Mesenchymal stem cell (in vitro differentiated cells and primary cell): ENCODE measurements around the gene MED13L.

Experiments
- DNase-seq: peaks from one replicate; pipeline ENCODE4 v3.0.0-alpha.2; 2013
- H2AFZ ChIP-seq: one replicate; pipeline ENCODE4 v1.6.1; 2013; ENCODE audit warnings: low read depth, mild to moderate bottlenecking, control low read depth, inconsistent platforms, low read length, moderate library complexity
- H2AK5ac ChIP-seq: 2 replicates; pipeline ENCODE4 v1.6.1; 2013; ENCODE audit warnings: low read length, moderate library complexity, mild to moderate bottlenecking, inconsistent platforms; ENCODE audit not compliant: severe bottlenecking
- H2BK120ac ChIP-seq: one replicate; pipeline ENCODE4 v1.6.1; 2013; ENCODE audit warnings: low read depth, mild to moderate bottlenecking, inconsistent platforms, low read length, moderate library complexity
- H2BK12ac ChIP-seq, 2 experiments: one replicate each; pipeline ENCODE4 v1.6.1; 2013; ENCODE audit warnings: inconsistent platforms in 2 of 2, low read length in 2 of 2, mild to moderate bottlenecking in 2 of 2, moderate library complexity in 2 of 2, control low read depth in 1 of 2
- H2BK15ac ChIP-seq: one replicate; pipeline ENCODE4 v1.6.1; 2013; ENCODE audit warnings: mild to moderate bottlenecking, low read depth, inconsistent platforms; ENCODE audit not compliant: poor library complexity, severe bottlenecking
- H2BK5ac ChIP-seq: 2 replicates; pipeline ENCODE4 v1.6.1; 2013; ENCODE audit warnings: low read depth, mild to moderate bottlenecking, low read length, control low read depth, inconsistent platforms; ENCODE audit not compliant: poor library complexity, severe bottlenecking
- H3K14ac ChIP-seq, 2 experiments: one replicate each; pipeline ENCODE4 v1.6.1; 2013; ENCODE audit warnings: inconsistent platforms in 2 of 2, low read length in 2 of 2, control low read depth in 1 of 2, mild to moderate bottlenecking in 1 of 2, moderate library complexity in 1 of 2
- H3K18ac ChIP-seq, 2 experiments: one replicate each; pipeline ENCODE4 v1.6.1; 2013; ENCODE audit warnings: inconsistent platforms in 2 of 2, low read length in 2 of 2, control low read depth in 1 of 2, low read depth in 1 of 2, mild to moderate bottlenecking in 1 of 2
- H3K23ac ChIP-seq, 2 experiments: one replicate each; pipeline ENCODE4 v1.6.1; 2013; ENCODE audit warnings: inconsistent platforms in 2 of 2, low read length in 2 of 2, mild to moderate bottlenecking in 2 of 2, moderate library complexity in 2 of 2, control low read depth in 1 of 2
- H3K27ac ChIP-seq: 2 replicates; pipeline ENCODE4 v1.5.1; 2013; ENCODE audit warnings: mild to moderate bottlenecking, moderate library complexity, low read length, control low read depth, inconsistent platforms; ENCODE audit not compliant: poor library complexity, severe bottlenecking
- H3K27me3 ChIP-seq, 2 experiments: 2 replicates each; pipeline versions ENCODE4 v1.6.1 to v1.7.0; 2013; ENCODE audit warnings: low read length in 2 of 2, mild to moderate bottlenecking in 2 of 2, moderate library complexity in 2 of 2, control low read depth in 1 of 2, inconsistent platforms in 1 of 2; ENCODE audit not compliant: control insufficient read depth in 1 of 2, insufficient read depth in 1 of 2
- H3K36me3 ChIP-seq, 2 experiments: 2 replicates each; pipeline versions ENCODE4 v1.6.1 to v1.7.0; 2013; ENCODE audit warnings: low read length in 2 of 2, control low read depth in 1 of 2, inconsistent platforms in 1 of 2, low read depth in 1 of 2, mild to moderate bottlenecking in 1 of 2; ENCODE audit not compliant: insufficient read depth in 2 of 2, control insufficient read depth in 1 of 2
- H3K4ac ChIP-seq, 2 experiments: one replicate each; pipeline ENCODE4 v1.6.1; 2013; ENCODE audit warnings: inconsistent platforms in 2 of 2, low read length in 2 of 2, mild to moderate bottlenecking in 2 of 2, moderate library complexity in 2 of 2, control low read depth in 1 of 2, low read depth in 1 of 2
- H3K4me1 ChIP-seq: 2 replicates; pipeline ENCODE4 v1.6.1; 2013; ENCODE audit warnings: low read depth, low read length, control low read depth; ENCODE audit not compliant: control insufficient read depth, insufficient read depth
- H3K4me2 ChIP-seq: 2 replicates; pipeline ENCODE4 v1.6.1; 2013; ENCODE audit warnings: low read length, mild to moderate bottlenecking, inconsistent platforms; ENCODE audit not compliant: poor library complexity, severe bottlenecking
- H3K4me3 ChIP-seq, 2 experiments: 2 replicates each; pipeline versions ENCODE4 v1.5.1 to v1.7.0; 2013; ENCODE audit warnings: low read length in 2 of 2, mild to moderate bottlenecking in 2 of 2, control low read depth in 1 of 2, low read depth in 1 of 2; ENCODE audit not compliant: insufficient read depth in 1 of 2
- H3K79me1 ChIP-seq: replicated peaks from 2 replicates; pipeline ENCODE4 v1.6.1; 2013; ENCODE audit warnings: mild to moderate bottlenecking, control low read depth, low read length, inconsistent platforms; ENCODE audit not compliant: poor library complexity, severe bottlenecking
- H3K9ac ChIP-seq: 2 replicates; pipeline ENCODE4 v1.7.0; 2013; ENCODE audit warnings: mild to moderate bottlenecking, low read length, moderate library complexity
- H3K9me3 ChIP-seq: 2 replicates; pipeline ENCODE4 v1.7.0; 2013; ENCODE audit warnings: mild to moderate bottlenecking, low read length; ENCODE audit not compliant: control insufficient read depth
- H4K8ac ChIP-seq: one replicate; pipeline ENCODE4 v1.6.1; 2013; ENCODE audit warnings: inconsistent platforms, mild to moderate bottlenecking, low read length, moderate library complexity
- H4K91ac ChIP-seq: one replicate; pipeline ENCODE4 v1.6.1; 2013; ENCODE audit warnings: mild to moderate bottlenecking, low read length, inconsistent platforms
- WGBS: methylation state at CpG from one replicate; pipeline ENCODE4 v1.1.7; 2013; ENCODE audit warnings: mixed read lengths; 5-methylcytosine and 5-hydroxymethylcytosine counted together

MED13L gene

GRCh38 chr12:116046039-116046438, 231.5 kb downstream of the MED13L start:
- Histone ChIP-seq H3K4me3 (no peak overlapping the region), H3K79me1 (peaks cover 19% of the 10 kb centered on the region), H3K4ac (no peak overlapping the region), H3K36me3 (peaks cover 0 to 8% of the 10 kb centered on the region in 2 experiments), H2BK5ac (no peak overlapping the region), H3K9me3 (no peaks in the 10 kb centered on the region), H3K14ac (no peak overlapping the region), H4K8ac (no peak overlapping the region), H3K4me1 (peaks cover 3% of the 10 kb centered on the region), H2BK12ac (no peak overlapping the region), H3K18ac (no peak overlapping the region), H2BK15ac (no peak overlapping the region), H3K4me2 (no peak overlapping the region), H4K91ac (no peak overlapping the region), H3K27me3 (no peaks in the 10 kb centered on the region), H2BK120ac (no peak overlapping the region), H3K23ac (no peak overlapping the region), H2AK5ac (no peak overlapping the region), H2AFZ (no peak overlapping the region), H3K9ac (no peak overlapping the region), H3K27ac (no peak overlapping the region)
- no peak for DNase-seq

GRCh38 chr12:116045150-116045549, 232.3 kb downstream of the MED13L start:
- WGBS, result 100% methylated on average over 2 of the region's 2 CpGs
- no peak overlapping the region for H2AFZ ChIP-seq

DNA sequence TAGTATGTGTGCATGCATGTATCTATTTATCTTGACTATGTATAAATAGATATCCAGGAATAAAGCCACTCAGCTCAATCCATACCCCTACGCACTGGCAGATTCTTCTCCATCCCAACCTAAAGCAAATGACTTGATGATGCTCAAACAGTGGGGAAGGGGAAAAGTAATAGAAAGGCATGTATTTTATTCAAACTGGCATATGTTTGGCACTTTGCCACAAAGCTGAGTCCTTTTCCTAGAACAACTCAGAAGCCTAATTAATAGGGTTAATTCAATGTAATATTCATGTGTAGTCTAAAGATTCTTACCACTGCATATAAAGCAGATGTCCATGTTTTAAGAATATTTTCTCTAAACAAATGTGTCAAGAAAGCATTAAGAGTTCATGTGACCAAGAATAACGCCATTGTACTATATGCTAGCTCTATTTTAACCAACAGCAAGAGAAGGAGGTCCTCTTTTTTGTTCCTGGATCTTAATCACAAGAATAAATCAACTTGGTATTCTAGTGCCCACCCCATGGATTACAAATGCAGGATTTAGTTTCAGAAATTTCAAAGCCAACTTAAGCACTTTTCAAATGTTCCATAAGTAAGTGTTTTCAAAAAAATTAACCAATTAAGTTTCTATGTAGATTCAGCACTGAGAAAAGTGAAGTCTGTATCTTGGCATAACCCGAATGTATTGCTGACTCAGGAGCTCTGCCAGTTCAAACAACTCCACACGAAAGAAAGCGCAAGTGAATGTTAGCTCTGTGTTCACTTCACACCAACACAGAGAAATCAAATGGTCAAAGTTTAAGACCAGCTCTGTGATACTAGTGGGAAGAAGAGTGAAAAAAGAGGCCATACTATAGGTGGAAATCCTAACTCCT, 233.6 kb downstream of the MED13L start:
- H3K18ac ChIP-seq, result no peak overlapping the region
- no peak overlapping the region for H3K4me2 ChIP-seq
- H3K23ac ChIP-seq, result no peak overlapping the region
- no peak overlapping the region for H3K27ac ChIP-seq
- H3K9me3 ChIP-seq, result no peaks in the 10 kb centered on the region
- no peak overlapping the region for H2BK15ac ChIP-seq
- no peak overlapping the region for H2BK12ac ChIP-seq
- no peak overlapping the region for H3K4ac ChIP-seq
- H2AFZ ChIP-seq, result no peak overlapping the region
- H4K91ac ChIP-seq, result no peak overlapping the region
- H3K14ac ChIP-seq, result no peak overlapping the region
- peaks cover 0 to 8% of the 10 kb centered on the region in 2 experiments for H3K36me3 ChIP-seq
- H3K4me3 ChIP-seq, result no peak overlapping the region
- peaks cover 29% of the 10 kb centered on the region for H3K79me1 ChIP-seq
- H2BK120ac ChIP-seq, result no peak overlapping the region
- no peak overlapping the region for H2BK5ac ChIP-seq
- no peak overlapping the region for H2AK5ac ChIP-seq
- no peaks in the 10 kb centered on the region for H3K4me1 ChIP-seq
- DNase-seq, result no peak
- WGBS, result 94% methylated on average over 4 of the region's 5 CpGs
- no peak overlapping the region for H4K8ac ChIP-seq
- H3K27me3 ChIP-seq, result no peaks in the 10 kb centered on the region
- no peak overlapping the region for H3K9ac ChIP-seq

More at GRCh38 chr12:116045150-116045549, 232.3 kb downstream of the MED13L start:
- H3K9me3 ChIP-seq, result no peaks in the 10 kb centered on the region
- no peak overlapping the region for H4K8ac ChIP-seq
- no peak overlapping the region for H3K9ac ChIP-seq
- no peak overlapping the region for H2AK5ac ChIP-seq
- H3K79me1 ChIP-seq, result peaks cover 22% of the 10 kb centered on the region
- no peak overlapping the region for H3K4me3 ChIP-seq
- no peaks in the 10 kb centered on the region for H3K4me1 ChIP-seq
- H4K91ac ChIP-seq, result no peak overlapping the region
- H3K4ac ChIP-seq, result no peak overlapping the region
- H2BK120ac ChIP-seq, result no peak overlapping the region
- H3K4me2 ChIP-seq, result no peak overlapping the region
- no peaks in the 10 kb centered on the region for H3K27me3 ChIP-seq
- H3K18ac ChIP-seq, result no peak overlapping the region
- no peak overlapping the region for H3K23ac ChIP-seq
- no peak overlapping the region for H3K14ac ChIP-seq
- DNase-seq, result no peak
- no peak overlapping the region for H3K27ac ChIP-seq
- no peak overlapping the region for H2BK15ac ChIP-seq
- peaks cover 0 to 8% of the 10 kb centered on the region in 2 experiments for H3K36me3 ChIP-seq
- H2BK12ac ChIP-seq, result no peak overlapping the region
- no peak overlapping the region for H2BK5ac ChIP-seq

- Histone ChIP-seq H3K4me2 (no peak overlapping the region), H3K36me3 (peaks cover 0 to 8% of the 10 kb centered on the region in 2 experiments), H3K79me1 (peaks cover 35% of the 10 kb centered on the region), H3K9ac (no peak overlapping the region), H3K23ac (no peak overlapping the region), H2BK120ac (no peak overlapping the region), H3K4ac (no peak overlapping the region), H2BK5ac (no peak overlapping the region), H2BK15ac (no peak overlapping the region), H2AFZ (no peak overlapping the region), H4K91ac (no peak overlapping the region), H3K18ac (no peak overlapping the region), H3K27ac (no peak overlapping the region), H3K9me3 (no peaks in the 10 kb centered on the region), H3K4me1 (peaks cover 2% of the 10 kb centered on the region), H3K14ac (no peak overlapping the region), H2AK5ac (no peak overlapping the region), H4K8ac (no peak overlapping the region), H2BK12ac (no peak overlapping the region), H3K27me3 (no peaks in the 10 kb centered on the region), H3K4me3 (no peak overlapping the region)
- 88% methylated on average over 1 of the region's 2 CpGs for WGBS
- no peak for DNase-seq
These were observed 237.1 kb downstream of the MED13L start for GRCh38 chr12:116040402-116040801.
